WTC11 (cell line): ENCODE measurements around the gene SMOC2. TPM values are rescaled to one million over a fixed set of nuclear protein-coding genes. Genes with fewer than 3 reads are reported as not detected.

Experiments
- ATAC-seq: fragments of 200-7000 bp; cut with Tn5 transposase; 2 replicates; pipeline ENCODE4 v1.10.0; 2021; ENCODE audit warnings: mild to moderate bottlenecking, moderate library complexity
- CTCF ChIA-PET: fragments of 300-600 bp; sonication (Branson Sonifier 250); formaldehyde crosslinking; loops from one replicate; lab custom pipeline; 2021; ENCODE audit warnings: antibody characterized with exemption; lab: Charles Lee
- POLR2A ChIA-PET: fragments of 350-600 bp; sonication (Branson Sonifier 250); formaldehyde crosslinking; loops from one replicate; lab custom pipeline; 2021; ENCODE audit warnings: antibody characterized with exemption; lab: Charles Lee
- DNase-seq: peaks from one replicate; pipeline ENCODE4 v3.0.0; 2021; ENCODE audit warnings: low spot score
- H3K27ac Mint-ChIP-seq: 2 replicates; pipeline ENCODE4 v1.8.0; 2021; ENCODE audit warnings: mixed read lengths
- H3K27me3 Mint-ChIP-seq: 2 replicates; pipeline ENCODE4 v1.8.0; 2021; ENCODE audit warnings: low read depth, mild to moderate bottlenecking, moderate library complexity, mixed read lengths
- H3K36me3 Mint-ChIP-seq: 2 replicates; pipeline ENCODE4 v1.8.0; 2021; ENCODE audit warnings: mixed read lengths
- H3K4me1 Mint-ChIP-seq: 2 replicates; pipeline ENCODE4 v1.8.0; 2022; ENCODE audit warnings: mixed read lengths
- H3K4me3 Mint-ChIP-seq: 2 replicates; pipeline ENCODE4 v1.8.0; 2021; ENCODE audit warnings: mild to moderate bottlenecking, moderate library complexity, mixed read lengths
- H3K9me3 Mint-ChIP-seq: 2 replicates; pipeline ENCODE4 v1.8.0; 2021; ENCODE audit warnings: mixed read lengths
- ELF4 ChIP-seq: sonication (generic); formaldehyde crosslinking; IDR thresholded peaks from 2 replicates; pipeline ENCODE4 v1.8.1; 2022; ENCODE audit warnings: low read depth, mild to moderate bottlenecking, moderate library complexity, missing genetic modification reagents
- ETV6 ChIP-seq: sonication (generic); formaldehyde crosslinking; IDR thresholded peaks from 2 replicates; pipeline ENCODE4 v1.8.1; 2022; ENCODE audit warnings: mild to moderate bottlenecking, missing genetic modification reagents
- GRHL2 ChIP-seq: fragments of 250-450 bp; sonication (Bioruptor Pico); IDR thresholded peaks from 2 replicates; pipeline ENCODE4 v1.8.0; 2022; ENCODE audit warnings: mild to moderate bottlenecking, moderate library complexity; ENCODE audit not compliant: insufficient replicate concordance, severe bottlenecking
- JUN ChIP-seq: sonication (generic); formaldehyde crosslinking; IDR thresholded peaks from 2 replicates; pipeline ENCODE4 v1.8.0; 2023; ENCODE audit warnings: mild to moderate bottlenecking, missing genetic modification reagents
- NFATC4 ChIP-seq: fragments of 250-450 bp; sonication (Bioruptor Pico); IDR thresholded peaks from 2 replicates; pipeline ENCODE4 v1.9.0; 2021; ENCODE audit warnings: mild to moderate bottlenecking
- NFE2L1 ChIP-seq: sonication (generic); formaldehyde crosslinking; IDR thresholded peaks from 2 replicates; pipeline ENCODE4 v1.8.1; 2023; ENCODE audit warnings: missing genetic modification reagents
- NFYB ChIP-seq: sonication (generic); formaldehyde crosslinking; conservative IDR thresholded peaks from 2 replicates; pipeline ENCODE4 v1.8.0; 2022; ENCODE audit warnings: low read depth, missing genetic modification reagents
- PRRX2 ChIP-seq: fragments of 250-450 bp; sonication (Bioruptor Pico); IDR thresholded peaks from 2 replicates; pipeline ENCODE4 v1.8.0; 2021; ENCODE audit warnings: mild to moderate bottlenecking
- SP1 ChIP-seq: sonication (generic); formaldehyde crosslinking; conservative IDR thresholded peaks from 2 replicates; pipeline ENCODE4 v1.8.1; 2022; ENCODE audit warnings: missing genetic modification reagents
- ZBTB21 ChIP-seq: sonication (generic); formaldehyde crosslinking; IDR thresholded peaks from 2 replicates; pipeline ENCODE4 v1.8.1; 2023; ENCODE audit warnings: mild to moderate bottlenecking, missing genetic modification reagents, borderline replicate concordance
- total RNA-seq: library from RNA; stranded (reverse); gene quantifications from 3 replicates; pipeline ENCODE4 v1.2.3, GENCODE V29; 2021
- TF ChIP-seq, protein P1 (sequence below): sonication (generic); formaldehyde crosslinking; IDR thresholded peaks from 2 replicates; pipeline ENCODE4 v1.8.1; 2023; ENCODE audit warnings: mild to moderate bottlenecking, moderate library complexity, missing genetic modification reagents
- TF ChIP-seq, protein P2 (sequence below): fragments of 200-600 bp; IDR thresholded peaks from 2 replicates; pipeline ENCODE4 v1.8.0; 2022; ENCODE audit warnings: antibody characterized with exemption
- TF ChIP-seq, protein P3 (sequence below): sonication (generic); formaldehyde crosslinking; IDR thresholded peaks from 2 replicates; pipeline ENCODE4 v1.8.1; 2023; ENCODE audit warnings: mild to moderate bottlenecking, missing genetic modification reagents, borderline replicate concordance
- TF ChIP-seq, protein P4 (sequence below): sonication (generic); formaldehyde crosslinking; IDR thresholded peaks from 2 replicates; pipeline ENCODE4 v1.8.1; 2022; ENCODE audit warnings: mild to moderate bottlenecking, moderate library complexity, missing genetic modification reagents
- TF ChIP-seq, protein P5 (sequence below): sonication (generic); formaldehyde crosslinking; IDR thresholded peaks from 2 replicates; pipeline ENCODE4 v1.8.1; 2022; ENCODE audit warnings: low read depth, mild to moderate bottlenecking, moderate library complexity, missing genetic modification reagents, borderline replicate concordance
- TF ChIP-seq, protein P6 (sequence below): sonication (generic); formaldehyde crosslinking; IDR thresholded peaks from 2 replicates; pipeline ENCODE4 v1.8.1; 2023; ENCODE audit warnings: mild to moderate bottlenecking, missing genetic modification reagents, moderate library complexity

The SMOC2 gene
- total RNA-seq, 1 experiment from 2014 or later = 3.9 TPM

DNA sequence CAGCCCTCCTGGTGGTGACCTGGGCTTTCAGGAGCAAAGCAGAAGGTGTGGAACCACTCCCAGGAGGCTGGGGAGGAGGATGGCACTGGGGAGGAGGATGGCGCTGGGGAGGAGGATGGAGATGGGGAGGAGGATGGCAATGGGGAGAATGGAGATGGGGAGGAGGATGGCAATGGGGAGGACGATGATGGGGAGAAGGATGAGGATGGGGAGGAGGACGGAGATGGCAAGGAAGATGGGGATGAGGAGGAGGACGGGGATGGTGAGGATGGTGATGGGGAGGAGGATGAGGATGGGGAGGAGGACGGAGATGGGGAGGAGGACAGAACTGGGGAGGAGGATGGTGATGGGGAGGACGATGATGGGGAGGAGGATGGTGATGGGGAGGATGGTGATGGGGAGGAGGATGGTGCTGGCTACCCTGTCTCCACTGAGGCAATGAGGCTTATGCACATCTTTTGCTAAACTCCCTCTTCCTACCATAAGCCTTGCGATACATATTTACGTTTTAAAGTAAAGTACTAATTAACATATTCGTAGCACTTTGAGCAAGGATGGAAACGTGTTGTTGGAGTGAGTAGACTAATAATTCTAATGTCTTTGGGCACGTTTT is 7.4 kb downstream of the SMOC2 start (continued):
- TF ChIP-seq, protein P1, sequence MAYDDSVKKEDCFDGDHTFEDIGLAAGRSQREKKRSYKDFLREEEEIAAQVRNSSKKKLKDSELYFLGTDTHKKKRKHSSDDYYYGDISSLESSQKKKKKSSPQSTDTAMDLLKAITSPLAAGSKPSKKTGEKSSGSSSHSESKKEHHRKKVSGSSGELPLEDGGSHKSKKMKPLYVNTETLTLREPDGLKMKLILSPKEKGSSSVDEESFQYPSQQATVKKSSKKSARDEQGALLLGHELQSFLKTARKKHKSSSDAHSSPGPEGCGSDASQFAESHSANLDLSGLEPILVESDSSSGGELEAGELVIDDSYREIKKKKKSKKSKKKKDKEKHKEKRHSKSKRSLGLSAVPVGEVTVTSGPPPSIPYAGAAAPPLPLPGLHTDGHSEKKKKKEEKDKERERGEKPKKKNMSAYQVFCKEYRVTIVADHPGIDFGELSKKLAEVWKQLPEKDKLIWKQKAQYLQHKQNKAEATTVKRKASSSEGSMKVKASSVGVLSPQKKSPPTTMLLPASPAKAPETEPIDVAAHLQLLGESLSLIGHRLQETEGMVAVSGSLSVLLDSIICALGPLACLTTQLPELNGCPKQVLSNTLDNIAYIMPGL = no peak
- TF ChIP-seq NFYB (CRISPR knock-in tag) (no peak), NFE2L1 (CRISPR knock-in tag) (no peak), GRHL2 (CRISPR knock-in tag) (no peak)

DNA sequence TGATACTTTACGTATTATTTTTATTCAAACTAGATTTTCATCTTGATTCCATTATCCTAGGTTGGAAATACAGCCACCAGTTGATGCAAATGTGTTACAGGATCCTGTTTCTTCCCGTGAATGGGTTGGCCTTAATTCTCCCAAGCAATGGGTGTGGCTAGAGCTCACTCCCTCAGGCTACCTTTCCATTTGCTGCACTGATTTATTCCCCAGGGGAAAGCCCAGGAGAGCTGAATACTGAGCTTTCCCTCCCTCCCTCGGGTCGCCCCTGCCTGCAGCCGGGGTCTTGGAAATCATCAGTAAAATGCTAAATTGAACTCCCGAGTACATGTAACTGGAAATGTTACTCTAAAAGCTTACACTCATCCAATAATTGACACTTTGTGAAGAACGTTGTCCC is 9.9 kb downstream of the SMOC2 start:
- POLR2A ChIA-PET = no interaction called here
- ATAC-seq = peak; percentile 79

DNA sequence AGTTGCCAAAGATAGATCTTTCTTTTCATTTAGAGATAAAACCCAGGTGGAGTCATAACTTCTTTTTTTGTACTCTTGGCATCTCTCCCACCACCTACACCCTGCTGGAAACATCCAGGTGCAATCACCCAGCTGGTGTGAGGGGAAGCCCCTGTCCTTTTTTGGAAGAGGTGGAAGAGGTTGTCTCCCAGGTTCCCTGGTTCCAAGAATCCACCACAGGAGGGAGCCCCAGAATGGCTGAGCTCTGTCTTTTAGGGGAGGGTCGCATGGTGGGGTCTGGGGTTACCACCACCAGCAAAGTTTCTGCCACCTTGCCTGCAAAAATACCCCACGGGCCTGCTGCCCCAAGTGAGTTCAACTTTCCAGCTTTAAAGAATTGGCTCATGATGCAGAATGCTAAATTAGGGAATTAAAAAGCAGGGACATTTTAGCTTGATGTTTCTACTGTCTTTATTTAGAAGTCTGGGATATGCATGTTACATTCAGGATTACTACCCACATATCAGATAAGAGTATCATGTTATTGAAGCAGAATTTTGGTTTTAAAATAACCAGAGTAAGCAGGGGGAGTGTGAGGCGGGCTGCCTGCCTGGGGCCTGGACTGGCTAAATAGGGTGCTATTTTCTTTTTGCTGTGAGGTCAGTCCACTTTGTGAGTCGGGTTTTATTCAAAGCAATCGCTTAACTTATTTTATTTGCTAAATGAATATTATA is 11.0 kb downstream of the SMOC2 start:
- H3K4me1 Mint-ChIP-seq = peaks cover 41% of the 10 kb centered on the region
- CTCF ChIA-PET = interaction anchor here (0.6 to 2.5 kb wide), 34 partner anchors 10 to 440 kb away, joined by 3 to 19 read pairs (median 4); partner anchors contain the start of gene SMOC2
- no peak overlapping the region for H3K27ac Mint-ChIP-seq
- no peaks in the 10 kb centered on the region for H3K27me3 Mint-ChIP-seq
- POLR2A ChIA-PET = no interaction called here
- no peaks in the 10 kb centered on the region for H3K9me3 Mint-ChIP-seq
- H3K4me3 Mint-ChIP-seq = no peak overlapping the region
- ATAC-seq = peak; percentile 74
- TF ChIP-seq NFATC4 (CRISPR knock-in tag) = no peak
- TF ChIP-seq ETV6 (CRISPR knock-in tag) = no peak
- TF ChIP-seq, protein P2, sequence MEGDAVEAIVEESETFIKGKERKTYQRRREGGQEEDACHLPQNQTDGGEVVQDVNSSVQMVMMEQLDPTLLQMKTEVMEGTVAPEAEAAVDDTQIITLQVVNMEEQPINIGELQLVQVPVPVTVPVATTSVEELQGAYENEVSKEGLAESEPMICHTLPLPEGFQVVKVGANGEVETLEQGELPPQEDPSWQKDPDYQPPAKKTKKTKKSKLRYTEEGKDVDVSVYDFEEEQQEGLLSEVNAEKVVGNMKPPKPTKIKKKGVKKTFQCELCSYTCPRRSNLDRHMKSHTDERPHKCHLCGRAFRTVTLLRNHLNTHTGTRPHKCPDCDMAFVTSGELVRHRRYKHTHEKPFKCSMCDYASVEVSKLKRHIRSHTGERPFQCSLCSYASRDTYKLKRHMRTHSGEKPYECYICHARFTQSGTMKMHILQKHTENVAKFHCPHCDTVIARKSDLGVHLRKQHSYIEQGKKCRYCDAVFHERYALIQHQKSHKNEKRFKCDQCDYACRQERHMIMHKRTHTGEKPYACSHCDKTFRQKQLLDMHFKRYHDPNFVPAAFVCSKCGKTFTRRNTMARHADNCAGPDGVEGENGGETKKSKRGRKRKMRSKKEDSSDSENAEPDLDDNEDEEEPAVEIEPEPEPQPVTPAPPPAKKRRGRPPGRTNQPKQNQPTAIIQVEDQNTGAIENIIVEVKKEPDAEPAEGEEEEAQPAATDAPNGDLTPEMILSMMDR = 0 out of 2 replicates have a peak, but pooled peaks have one; percentile 22
- 0 out of 2 replicates have a peak, but pooled peaks have one; percentile 25 for TF ChIP-seq SP1
- H3K36me3 Mint-ChIP-seq = no peaks in the 10 kb centered on the region
- peak; percentile 44 for DNase-seq

More for the DNA sequence above, 9.9 kb downstream of the SMOC2 start:
- H3K27me3 Mint-ChIP-seq = no peaks in the 10 kb centered on the region
- DNase-seq = no peak
- peaks cover 41% of the 10 kb centered on the region for H3K4me1 Mint-ChIP-seq
- CTCF ChIA-PET = interaction anchor here (0.7 to 2.5 kb wide), 16 partner anchors 9 to 260 kb away, joined by 3 to 19 read pairs (median 4); partner anchors contain the start of gene SMOC2
- no peak overlapping the region for H3K4me3 Mint-ChIP-seq
- H3K36me3 Mint-ChIP-seq = no peaks in the 10 kb centered on the region
- no peak for TF ChIP-seq JUN (CRISPR knock-in tag)
- no peak for TF ChIP-seq ELF4 (CRISPR knock-in tag)
- H3K27ac Mint-ChIP-seq = no peak overlapping the region
- H3K9me3 Mint-ChIP-seq = no peaks in the 10 kb centered on the region

DNA sequence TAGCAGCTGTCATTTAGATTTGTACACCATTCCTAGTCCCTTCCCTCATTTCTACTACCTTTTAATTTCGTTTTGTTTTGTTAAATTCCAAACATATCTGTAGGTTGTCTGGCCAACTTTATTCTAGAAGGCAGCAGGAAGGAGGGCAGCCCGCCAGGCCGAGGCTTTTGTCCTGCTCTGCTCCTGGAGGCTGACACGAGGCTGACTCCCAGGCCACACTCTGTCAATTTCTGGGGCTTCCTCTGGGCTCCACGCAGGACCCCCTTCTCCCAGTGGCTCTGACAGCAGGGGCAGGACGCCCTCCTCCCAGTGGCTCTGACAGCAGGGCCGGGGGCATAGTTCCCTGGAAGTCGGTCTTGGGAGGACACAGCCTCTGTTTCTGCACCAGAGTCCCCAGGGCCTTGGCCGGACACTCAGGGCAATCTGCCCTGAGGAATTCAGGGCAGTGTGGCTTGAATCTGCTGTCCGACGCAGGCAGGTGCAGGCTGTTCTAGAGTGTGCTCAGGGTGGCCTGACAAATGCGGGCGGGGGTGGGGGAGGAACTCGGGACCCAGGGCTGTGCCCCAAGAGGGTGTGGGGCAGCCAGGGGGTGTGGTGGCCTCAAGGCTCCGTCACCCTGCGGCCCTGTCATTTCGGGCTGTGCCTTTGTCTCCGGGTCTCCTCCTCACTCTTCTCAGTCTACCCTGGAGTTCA is 11.8 kb downstream of the SMOC2 start:
- H3K4me1 Mint-ChIP-seq = peaks cover 43% of the 10 kb centered on the region
- no peaks in the 10 kb centered on the region for H3K36me3 Mint-ChIP-seq
- no peaks in the 10 kb centered on the region for H3K27me3 Mint-ChIP-seq
- no peak overlapping the region for H3K4me3 Mint-ChIP-seq
- no peak overlapping the region for H3K27ac Mint-ChIP-seq
- no peak for DNase-seq
- ChIA-PET CTCF (interaction anchor here (0.6 to 2.5 kb wide), 12 partner anchors 11 to 439 kb away, joined by 3 to 19 read pairs (median 4); partner anchors contain the start of gene SMOC2), POLR2A (no interaction called here)
- no peaks in the 10 kb centered on the region for H3K9me3 Mint-ChIP-seq
- no peak; the same call in 1 of the 2 replicates for ATAC-seq
- TF ChIP-seq ZBTB21 (no peak), PRRX2 (no peak)
- TF ChIP-seq, protein P3, sequence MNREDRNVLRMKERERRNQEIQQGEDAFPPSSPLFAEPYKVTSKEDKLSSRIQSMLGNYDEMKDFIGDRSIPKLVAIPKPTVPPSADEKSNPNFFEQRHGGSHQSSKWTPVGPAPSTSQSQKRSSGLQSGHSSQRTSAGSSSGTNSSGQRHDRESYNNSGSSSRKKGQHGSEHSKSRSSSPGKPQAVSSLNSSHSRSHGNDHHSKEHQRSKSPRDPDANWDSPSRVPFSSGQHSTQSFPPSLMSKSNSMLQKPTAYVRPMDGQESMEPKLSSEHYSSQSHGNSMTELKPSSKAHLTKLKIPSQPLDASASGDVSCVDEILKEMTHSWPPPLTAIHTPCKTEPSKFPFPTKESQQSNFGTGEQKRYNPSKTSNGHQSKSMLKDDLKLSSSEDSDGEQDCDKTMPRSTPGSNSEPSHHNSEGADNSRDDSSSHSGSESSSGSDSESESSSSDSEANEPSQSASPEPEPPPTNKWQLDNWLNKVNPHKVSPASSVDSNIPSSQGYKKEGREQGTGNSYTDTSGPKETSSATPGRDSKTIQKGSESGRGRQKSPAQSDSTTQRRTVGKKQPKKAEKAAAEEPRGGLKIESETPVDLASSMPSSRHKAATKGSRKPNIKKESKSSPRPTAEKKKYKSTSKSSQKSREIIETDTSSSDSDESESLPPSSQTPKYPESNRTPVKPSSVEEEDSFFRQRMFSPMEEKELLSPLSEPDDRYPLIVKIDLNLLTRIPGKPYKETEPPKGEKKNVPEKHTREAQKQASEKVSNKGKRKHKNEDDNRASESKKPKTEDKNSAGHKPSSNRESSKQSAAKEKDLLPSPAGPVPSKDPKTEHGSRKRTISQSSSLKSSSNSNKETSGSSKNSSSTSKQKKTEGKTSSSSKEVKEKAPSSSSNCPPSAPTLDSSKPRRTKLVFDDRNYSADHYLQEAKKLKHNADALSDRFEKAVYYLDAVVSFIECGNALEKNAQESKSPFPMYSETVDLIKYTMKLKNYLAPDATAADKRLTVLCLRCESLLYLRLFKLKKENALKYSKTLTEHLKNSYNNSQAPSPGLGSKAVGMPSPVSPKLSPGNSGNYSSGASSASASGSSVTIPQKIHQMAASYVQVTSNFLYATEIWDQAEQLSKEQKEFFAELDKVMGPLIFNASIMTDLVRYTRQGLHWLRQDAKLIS (CRISPR knock-in tag) = no peak
- TF ChIP-seq, protein P4, sequence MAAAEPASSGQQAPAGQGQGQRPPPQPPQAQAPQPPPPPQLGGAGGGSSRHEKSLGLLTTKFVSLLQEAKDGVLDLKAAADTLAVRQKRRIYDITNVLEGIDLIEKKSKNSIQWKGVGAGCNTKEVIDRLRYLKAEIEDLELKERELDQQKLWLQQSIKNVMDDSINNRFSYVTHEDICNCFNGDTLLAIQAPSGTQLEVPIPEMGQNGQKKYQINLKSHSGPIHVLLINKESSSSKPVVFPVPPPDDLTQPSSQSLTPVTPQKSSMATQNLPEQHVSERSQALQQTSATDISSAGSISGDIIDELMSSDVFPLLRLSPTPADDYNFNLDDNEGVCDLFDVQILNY (CRISPR knock-in tag) = no peak
- TF ChIP-seq, protein P5, sequence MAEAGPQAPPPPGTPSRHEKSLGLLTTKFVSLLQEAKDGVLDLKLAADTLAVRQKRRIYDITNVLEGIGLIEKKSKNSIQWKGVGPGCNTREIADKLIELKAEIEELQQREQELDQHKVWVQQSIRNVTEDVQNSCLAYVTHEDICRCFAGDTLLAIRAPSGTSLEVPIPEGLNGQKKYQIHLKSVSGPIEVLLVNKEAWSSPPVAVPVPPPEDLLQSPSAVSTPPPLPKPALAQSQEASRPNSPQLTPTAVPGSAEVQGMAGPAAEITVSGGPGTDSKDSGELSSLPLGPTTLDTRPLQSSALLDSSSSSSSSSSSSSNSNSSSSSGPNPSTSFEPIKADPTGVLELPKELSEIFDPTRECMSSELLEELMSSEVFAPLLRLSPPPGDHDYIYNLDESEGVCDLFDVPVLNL = no peak
- TF ChIP-seq, protein P6, sequence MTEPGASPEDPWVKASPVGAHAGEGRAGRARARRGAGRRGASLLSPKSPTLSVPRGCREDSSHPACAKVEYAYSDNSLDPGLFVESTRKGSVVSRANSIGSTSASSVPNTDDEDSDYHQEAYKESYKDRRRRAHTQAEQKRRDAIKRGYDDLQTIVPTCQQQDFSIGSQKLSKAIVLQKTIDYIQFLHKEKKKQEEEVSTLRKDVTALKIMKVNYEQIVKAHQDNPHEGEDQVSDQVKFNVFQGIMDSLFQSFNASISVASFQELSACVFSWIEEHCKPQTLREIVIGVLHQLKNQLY (CRISPR knock-in tag) = no peak
